Tibial artery (tissue), 4 donors: ENCODE measurements around the gene TRABD2A.
"Not testable (repeated sequence)": the region's sequence is repeated elsewhere in the genome, so short reads cannot be mapped to it uniquely, and the experiment has no call there.

Experiments
- DNase-seq, 2 donors: peaks; one replicate each; pipeline ENCODE4 v3.0.0-alpha.2; 2019
- H3K27ac ChIP-seq, 2 donors: fragments of 200-600 bp; sonication (generic) in 1 of 2; 1 replicate in 1 of 2; 2 replicates in 1 of 2; pipeline ENCODE4 v1.5.1; 2018 to 2019; ENCODE audit warnings: mild to moderate bottlenecking in 1 of 2
- H3K27me3 ChIP-seq, 2 donors: fragments of 200-600 bp; sonication (generic) in 1 of 2; one replicate each; pipeline versions ENCODE4 v1.5.1 to v1.6.0; 2016 to 2019
- H3K36me3 ChIP-seq, 3 donors: fragments of 200-600 bp; sonication (generic) in 2 of 3; one replicate each; pipeline ENCODE4 v1.5.1; 2016 to 2019; ENCODE audit warnings: mild to moderate bottlenecking in 2 of 3
- H3K4me1 ChIP-seq, 4 donors: fragments of 200-600 bp; sonication (generic) in 2 of 4; 1 replicate in 3 of 4; 2 replicates in 1 of 4; pipeline ENCODE4 v1.5.1; 2016 to 2019
- H3K4me3 ChIP-seq, 2 donors: fragments of 200-600 bp; sonication (generic) in 1 of 2; 1 replicate in 1 of 2; 2 replicates in 1 of 2; pipeline ENCODE4 v1.5.1; 2018 to 2019; ENCODE audit warnings: mild to moderate bottlenecking in 2 of 2
- H3K9me3 ChIP-seq, 3 donors: fragments of 200-600 bp; sonication (generic) in 1 of 3; one replicate each; pipeline ENCODE4 v1.5.1; 2016 to 2019
- CTCF ChIP-seq, 2 experiments: fragments of 200-600 bp in 1 of 2; fragments of 450-650 bp in 1 of 2; IDR thresholded peaks; one replicate each; pipeline ENCODE4 v1.5.1; 2017 to 2019; ENCODE audit warnings: antibody characterized with exemption in 2 of 2, mild to moderate bottlenecking in 1 of 2, moderate library complexity in 1 of 2
- intact Hi-C: fragments of 100-400 bp; cut with DNase I; formaldehyde crosslinking; loops from one replicate; pipeline ENCODE4 v1.15.0; 2023; ENCODE audit warnings: low total_unique reads

Gene TRABD2A

GRCh38 chr2:84778911-84779690 is 101.8 kb downstream of the TRABD2A start:
- Histone ChIP-seq H3K9me3 (peaks cover 0 to 7% (median 0%) of the 10 kb centered on the region in 3 donors), H3K4me3 (no peak overlapping the region), H3K27ac (no peak overlapping the region), H3K36me3 (no peaks in the 10 kb centered on the region), H3K4me1 (no peaks in the 10 kb centered on the region), H3K27me3 (no peaks in the 10 kb centered on the region)
- no peak for DNase-seq
- TF ChIP-seq CTCF (IDR thresholded peaks at IDR 0.05): no peak
- intact Hi-C loops: no loop called here

- Histone ChIP-seq H3K36me3 (no peaks in the 10 kb centered on the region), H3K27me3 (no peaks in the 10 kb centered on the region), H3K27ac (no peak overlapping the region), H3K4me3 (no peak overlapping the region), H3K4me1 (no peaks in the 10 kb centered on the region), H3K9me3 (peaks cover 0 to 23% (median 10%) of the 10 kb centered on the region in 3 donors)
- no peak for TF ChIP-seq CTCF (IDR thresholded peaks at IDR 0.05)
- no peak for DNase-seq
- intact Hi-C loops: no loop called here
Observed at GRCh38 chr2:84776011-84776410, 104.9 kb downstream of the TRABD2A start.

GRCh38 chr2:84773562-84773961 is 107.3 kb downstream of the TRABD2A start:
- H3K36me3 ChIP-seq, H3K27me3 ChIP-seq, H3K4me3 ChIP-seq, DNase-seq, intact Hi-C loops, H3K4me1 ChIP-seq, H3K27ac ChIP-seq: not testable (repeated sequence)
- peaks cover 0 to 26% (median 15%) of the 10 kb centered on the region in 3 donors for H3K9me3 ChIP-seq
